ENCODE data around the gene SPDYE2.
"Not testable (repeated sequence)": the region's sequence is repeated elsewhere in the genome, so short reads cannot be mapped to it uniquely, and the experiment has no call there.

- TF ChIP-seq CTCF (IDR thresholded peaks at IDR 0.05); ZFX (IDR thresholded peaks at IDR 0.05; ENCODE audit: borderline replicate concordance): not testable (repeated sequence)
Measured at GRCh38 chr7:102516951-102517350, 34.1 kb upstream of the SPDYE2 start.
